Activated naive CD8-positive, alpha-beta T cell treated with anti-CD3 and anti-CD28 coated beads for 36 hours (primary cell): ENCODE measurements around the gene HSDL2. TPM values are rescaled to one million over a fixed set of nuclear protein-coding genes. Genes with fewer than 3 reads are reported as not detected.

ENCODE experiments used
- DNase-seq: peaks from one replicate; pipeline ENCODE4 v3.0.0; 2021
- H3K27ac Mint-ChIP-seq: one replicate; pipeline ENCODE4 v1.8.0; 2022; ENCODE audit warnings: mild to moderate bottlenecking, moderate library complexity, mixed read lengths
- H3K27me3 Mint-ChIP-seq: one replicate; pipeline ENCODE4 v1.8.0; 2022; ENCODE audit warnings: mild to moderate bottlenecking, mixed read lengths
- H3K36me3 Mint-ChIP-seq: one replicate; pipeline ENCODE4 v1.8.0; 2021; ENCODE audit warnings: mild to moderate bottlenecking, mixed read lengths
- H3K4me1 Mint-ChIP-seq: one replicate; pipeline ENCODE4 v1.8.0; 2021; ENCODE audit warnings: mixed read lengths
- H3K4me3 Mint-ChIP-seq: one replicate; pipeline ENCODE4 v1.8.0; 2022; ENCODE audit warnings: mild to moderate bottlenecking, moderate library complexity, mixed read lengths
- H3K9me3 Mint-ChIP-seq: one replicate; pipeline ENCODE4 v1.8.0; 2022; ENCODE audit warnings: mixed read lengths
- total RNA-seq, 2 experiments: library from RNA; stranded (reverse); gene quantifications; one replicate each; pipeline ENCODE4 v1.2.3, GENCODE V29; 2021

The HSDL2 gene
- total RNA-seq, 2 experiments from 2014 or later = 21.4 to 22.3 TPM

- Mint-ChIP-seq H3K4me3 (no peak overlapping the region), H3K4me1 (no peaks in the 10 kb centered on the region), H3K27ac (no peak overlapping the region), H3K36me3 (no peaks in the 10 kb centered on the region), H3K27me3 (no peaks in the 10 kb centered on the region), H3K9me3 (no peaks in the 10 kb centered on the region)
- no peak for DNase-seq
Observed at GRCh38 chr9:112439825-112440224, 59.9 kb downstream of the HSDL2 start.

GRCh38 chr9:112443200-112443599, 63.3 kb downstream of the HSDL2 start:
- no peak overlapping the region for H3K27ac Mint-ChIP-seq
- no peak overlapping the region for H3K4me3 Mint-ChIP-seq
- peaks cover 2% of the 10 kb centered on the region for H3K4me1 Mint-ChIP-seq
- no peaks in the 10 kb centered on the region for H3K27me3 Mint-ChIP-seq
- no peaks in the 10 kb centered on the region for H3K9me3 Mint-ChIP-seq
- no peak for DNase-seq
- H3K36me3 Mint-ChIP-seq = peaks cover 2% of the 10 kb centered on the region

- Mint-ChIP-seq H3K36me3 (peaks cover 2% of the 10 kb centered on the region), H3K27ac (no peak overlapping the region), H3K4me3 (no peak overlapping the region), H3K9me3 (no peaks in the 10 kb centered on the region), H3K4me1 (peaks cover 2% of the 10 kb centered on the region), H3K27me3 (no peaks in the 10 kb centered on the region)
- no peak for DNase-seq
Observed at GRCh38 chr9:112443636-112444035, 63.7 kb downstream of the HSDL2 start.

GRCh38 chr9:112445196-112445595, 65.3 kb downstream of the HSDL2 start:
- Mint-ChIP-seq H3K36me3 (peaks cover 2% of the 10 kb centered on the region), H3K27ac (no peak overlapping the region), H3K4me3 (no peak overlapping the region)

GRCh38 chr9:112446080-112446479, 66.2 kb downstream of the HSDL2 start:
- Mint-ChIP-seq H3K9me3 (no peaks in the 10 kb centered on the region), H3K27me3 (no peaks in the 10 kb centered on the region), H3K4me1 (peaks cover 2% of the 10 kb centered on the region), H3K27ac (no peak overlapping the region), H3K36me3 (peaks cover 2% of the 10 kb centered on the region), H3K4me3 (no peak overlapping the region)
- DNase-seq = no peak

More at GRCh38 chr9:112445196-112445595, 65.3 kb downstream of the HSDL2 start:
- Mint-ChIP-seq H3K4me1 (peaks cover 2% of the 10 kb centered on the region), H3K9me3 (no peaks in the 10 kb centered on the region), H3K27me3 (no peaks in the 10 kb centered on the region)
- DNase-seq = no peak

- Mint-ChIP-seq H3K4me1 (peaks cover 2% of the 10 kb centered on the region), H3K4me3 (no peak overlapping the region), H3K36me3 (peaks cover 2% of the 10 kb centered on the region), H3K27ac (no peak overlapping the region), H3K9me3 (no peaks in the 10 kb centered on the region), H3K27me3 (no peaks in the 10 kb centered on the region)
- DNase-seq = no peak
Observed at GRCh38 chr9:112446526-112446925, 66.6 kb downstream of the HSDL2 start.

- H3K4me3 Mint-ChIP-seq = no peak overlapping the region
- H3K27me3 Mint-ChIP-seq = no peaks in the 10 kb centered on the region
- no peaks in the 10 kb centered on the region for H3K9me3 Mint-ChIP-seq
Observed at GRCh38 chr9:112447283-112447761, 67.4 kb downstream of the HSDL2 start.

GRCh38 chr9:112462855-112463254, 82.9 kb downstream of the HSDL2 start:
- DNase-seq = no peak
- no peak overlapping the region for H3K27ac Mint-ChIP-seq
- H3K4me1 Mint-ChIP-seq = no peaks in the 10 kb centered on the region
- H3K4me3 Mint-ChIP-seq = no peak overlapping the region
- peaks cover 2% of the 10 kb centered on the region for H3K9me3 Mint-ChIP-seq
- no peaks in the 10 kb centered on the region for H3K27me3 Mint-ChIP-seq
- H3K36me3 Mint-ChIP-seq = peaks cover 15% of the 10 kb centered on the region

More at GRCh38 chr9:112447283-112447761, 67.4 kb downstream of the HSDL2 start:
- DNase-seq = no peak
- H3K27ac Mint-ChIP-seq = no peak overlapping the region
- peaks cover 2% of the 10 kb centered on the region for H3K36me3 Mint-ChIP-seq
- H3K4me1 Mint-ChIP-seq = peaks cover 2% of the 10 kb centered on the region

GRCh38 chr9:112465352-112465751, 85.4 kb downstream of the HSDL2 start:
- Mint-ChIP-seq H3K4me1 (no peaks in the 10 kb centered on the region), H3K36me3 (peaks cover 12% of the 10 kb centered on the region), H3K4me3 (no peak overlapping the region), H3K27ac (no peak overlapping the region), H3K27me3 (no peaks in the 10 kb centered on the region), H3K9me3 (peaks cover 2% of the 10 kb centered on the region)
- DNase-seq = no peak

- Mint-ChIP-seq H3K36me3 (peaks cover 32% of the 10 kb centered on the region), H3K9me3 (peaks cover 4% of the 10 kb centered on the region), H3K27ac (no peak overlapping the region)
Observed at GRCh38 chr9:112472996-112473395, 93.1 kb downstream of the HSDL2 start.

GRCh38 chr9:112473986-112474385, 94.1 kb downstream of the HSDL2 start:
- no peak for DNase-seq
- Mint-ChIP-seq H3K27me3 (no peaks in the 10 kb centered on the region), H3K36me3 (peaks cover 39% of the 10 kb centered on the region), H3K4me1 (no peaks in the 10 kb centered on the region), H3K27ac (no peak overlapping the region), H3K4me3 (no peak overlapping the region), H3K9me3 (peaks cover 8% of the 10 kb centered on the region)

More at GRCh38 chr9:112472996-112473395, 93.1 kb downstream of the HSDL2 start:
- no peaks in the 10 kb centered on the region for H3K27me3 Mint-ChIP-seq
- no peaks in the 10 kb centered on the region for H3K4me1 Mint-ChIP-seq
- no peak for DNase-seq
- no peak overlapping the region for H3K4me3 Mint-ChIP-seq

GRCh38 chr9:112475318-112475717, 95.4 kb downstream of the HSDL2 start:
- DNase-seq = no peak
- no peak overlapping the region for H3K4me3 Mint-ChIP-seq
- H3K36me3 Mint-ChIP-seq = peaks cover 41% of the 10 kb centered on the region
- no peaks in the 10 kb centered on the region for H3K27me3 Mint-ChIP-seq
- no peaks in the 10 kb centered on the region for H3K4me1 Mint-ChIP-seq
- H3K9me3 Mint-ChIP-seq = peaks cover 8% of the 10 kb centered on the region
- no peak overlapping the region for H3K27ac Mint-ChIP-seq

GRCh38 chr9:112477330-112477729, 97.4 kb downstream of the HSDL2 start:
- Mint-ChIP-seq H3K4me3 (no peak overlapping the region), H3K27me3 (no peaks in the 10 kb centered on the region), H3K27ac (no peak overlapping the region), H3K36me3 (peaks cover 45% of the 10 kb centered on the region), H3K4me1 (no peaks in the 10 kb centered on the region), H3K9me3 (peaks cover 8% of the 10 kb centered on the region)
- no peak for DNase-seq

- H3K9me3 Mint-ChIP-seq = peaks cover 8% of the 10 kb centered on the region
- no peak overlapping the region for H3K27ac Mint-ChIP-seq
- no peaks in the 10 kb centered on the region for H3K4me1 Mint-ChIP-seq
- H3K36me3 Mint-ChIP-seq = peaks cover 41% of the 10 kb centered on the region
- H3K4me3 Mint-ChIP-seq = no peak overlapping the region
- DNase-seq = no peak
- H3K27me3 Mint-ChIP-seq = no peaks in the 10 kb centered on the region
Observed at GRCh38 chr9:112479221-112479620, 99.3 kb downstream of the HSDL2 start.

GRCh38 chr9:112484607-112485006, 104.7 kb downstream of the HSDL2 start:
- H3K36me3 Mint-ChIP-seq = peaks cover 5% of the 10 kb centered on the region
- DNase-seq = no peak
- H3K4me3 Mint-ChIP-seq = no peak overlapping the region
- H3K4me1 Mint-ChIP-seq = peaks cover 27% of the 10 kb centered on the region
- H3K27ac Mint-ChIP-seq = no peak overlapping the region
- H3K9me3 Mint-ChIP-seq = no peaks in the 10 kb centered on the region
- no peaks in the 10 kb centered on the region for H3K27me3 Mint-ChIP-seq

- Mint-ChIP-seq H3K4me3 (peak overlapping the region; percentile 94), H3K27me3 (no peaks in the 10 kb centered on the region), H3K9me3 (no peaks in the 10 kb centered on the region), H3K4me1 (peaks cover 35% of the 10 kb centered on the region), H3K36me3 (peaks cover 5% of the 10 kb centered on the region), H3K27ac (peak overlapping the region; percentile 98)
- DNase-seq = no peak
Observed at GRCh38 chr9:112485574-112485973, 105.7 kb downstream of the HSDL2 start.
